ENCODE data around the gene NFKBIB. TPM values are rescaled to one million over a fixed set of nuclear protein-coding genes. Genes with fewer than 3 reads are reported as not detected.
"Not testable (repeated sequence)": the region's sequence is repeated elsewhere in the genome, so short reads cannot be mapped to it uniquely, and the experiment has no call there.

Gene NFKBIB
- total RNA-seq = 12.6 TPM
- 23.6 TPM for polyA plus RNA-seq
- long read RNA-seq, donor 1, partial matches to known transcripts = 0 of 1 reads
- long read RNA-seq, donor 1, other reads (novel, unspliced or antisense) = 0 of 1 reads
- long read RNA-seq, donor 2, transcript NFKBIB-201 (6 exons, 1,159 nt) = major isoform, 10 of 21 reads
- long read RNA-seq, donor 2, partial matches to known transcripts = 7 of 21 reads
- long read RNA-seq, donor 2, other reads (novel, unspliced or antisense) = 0 of 21 reads
- long read RNA-seq, donor 3, partial matches to known transcripts = 0 of 6 reads
- long read RNA-seq, donor 3, other reads (novel, unspliced or antisense) = 0 of 6 reads
- long read RNA-seq, donor 4, partial matches to known transcripts = 0 of 3 reads
- long read RNA-seq, donor 4, other reads (novel, unspliced or antisense) = 0 of 3 reads
- long read RNA-seq, donor 5, transcript NFKBIB-201 (6 exons, 1,159 nt) = major isoform, 6 of 9 reads
- long read RNA-seq, donor 5, partial matches to known transcripts = 0 of 9 reads
- long read RNA-seq, donor 5, other reads (novel, unspliced or antisense) = 0 of 9 reads
- long read RNA-seq, donor 6, partial matches to known transcripts = 0 of 3 reads
- long read RNA-seq, donor 6, other reads (novel, unspliced or antisense) = 0 of 3 reads
- long read RNA-seq, donor 7 = 0 reads
- long read RNA-seq, donor 8, partial matches to known transcripts = 0 of 3 reads
- long read RNA-seq, donor 8, other reads (novel, unspliced or antisense) = 0 of 3 reads
- long read RNA-seq, donor 9, partial matches to known transcripts = 0 of 10 reads
- long read RNA-seq, donor 9, other reads (novel, unspliced or antisense) = 6 of 10 reads
- long read RNA-seq, donor 10, partial matches to known transcripts = 0 of 5 reads
- long read RNA-seq, donor 10, other reads (novel, unspliced or antisense) = 0 of 5 reads

- peaks cover 6 to 31% of the 10 kb centered on the region in 2 donors for H3K4me1 ChIP-seq (ENCODE audit: control insufficient read depth in 2 of 2, insufficient read depth in 2 of 2, low read length in 2 of 2)
- peak; percentile 97 to 100 (median 99) for DNase-seq (ENCODE audit: low read depth in 6 of 9, low spot score in 9 of 9)
- no peaks in the 10 kb centered on the region for H3K27me3 ChIP-seq (ENCODE audit: control insufficient read depth in 2 of 2, insufficient read depth in 1 of 2, low read length in 1 of 2)
- peak within 1 kb of the TSS; percentile 84 for H3K4me3 ChIP-seq (ENCODE audit: low read length in 2 of 2)
- H3K36me3 ChIP-seq (ENCODE audit: control insufficient read depth in 2 of 2, insufficient read depth in 2 of 2, low read length in 1 of 2) = peaks cover 0 to 3% of the 10 kb centered on the region in 2 donors
- under 1% methylated on average over 64 of the region's 64 CpGs for WGBS
- peak within 1 kb of the TSS; percentile 71 to 78 for H3K27ac ChIP-seq (ENCODE audit: low read depth in 1 of 2, low read length in 1 of 2)
- peaks cover 0 to 5% of the 10 kb centered on the region in 2 donors for H3K9me3 ChIP-seq (ENCODE audit: control insufficient read depth in 2 of 2, insufficient read depth in 1 of 2, low read length in 1 of 2)
These were observed at the start of gene NFKBIB, which contains the start of gene SIRT2 for GRCh38 chr19:38899447-38900201. NFKBIB (plus strand) TSS chr19:38899969; CDS start chr19:38900033, 64 bp downstream. SIRT2 (minus strand) TSS chr19:38899618; CDS start chr19:38899521, 97 bp downstream.

- Histone ChIP-seq H3K27me3 (ENCODE audit: control insufficient read depth in 2 of 2, insufficient read depth in 1 of 2, low read length in 1 of 2) (peaks cover 0 to 4% of the 10 kb centered on the region in 2 donors), H3K9me3 (ENCODE audit: control insufficient read depth in 2 of 2, insufficient read depth in 1 of 2, low read length in 1 of 2) (peaks cover 0 to 3% of the 10 kb centered on the region in 2 donors), H3K27ac (ENCODE audit: low read depth in 1 of 2, low read length in 1 of 2) (peak overlapping the region; percentile 98 to 100), H3K4me3 (ENCODE audit: low read length in 2 of 2) (peak overlapping the region; percentile 75 to 95), H3K4me1 (ENCODE audit: control insufficient read depth in 2 of 2, insufficient read depth in 2 of 2, low read length in 2 of 2) (peaks cover 27 to 42% of the 10 kb centered on the region in 2 donors), H3K36me3 (ENCODE audit: control insufficient read depth in 2 of 2, insufficient read depth in 2 of 2, low read length in 1 of 2) (peaks cover 22 to 31% of the 10 kb centered on the region in 2 donors)
- under 1% methylated on average over 26 of the region's 26 CpGs for WGBS
- peak in 4 of 9 donors; percentile 99 to 100 (median 100) for DNase-seq (ENCODE audit: low read depth in 6 of 9, low spot score in 9 of 9)
These were observed 49.3 kb upstream of the NFKBIB start for GRCh38 chr19:38850436-38850975.

GRCh38 chr19:38850976-38851621 is 48.7 kb upstream of the NFKBIB start:
- H3K27me3 ChIP-seq (ENCODE audit: control insufficient read depth in 2 of 2, insufficient read depth in 1 of 2, low read length in 1 of 2) = peaks cover 0 to 4% of the 10 kb centered on the region in 2 donors
- peak overlapping the region; percentile 98 to 100 for H3K27ac ChIP-seq (ENCODE audit: low read depth in 1 of 2, low read length in 1 of 2)
- WGBS = 2% methylated on average over 40 of the region's 40 CpGs
- DNase-seq (ENCODE audit: low read depth in 6 of 9, low spot score in 9 of 9) = peak in 3 of 9 donors; percentile 37 to 68 (median 41)
- H3K4me1 ChIP-seq (ENCODE audit: control insufficient read depth in 2 of 2, insufficient read depth in 2 of 2, low read length in 2 of 2) = peaks cover 27 to 42% of the 10 kb centered on the region in 2 donors
- H3K4me3 ChIP-seq (ENCODE audit: low read length in 2 of 2) = peak overlapping the region; percentile 75 to 95
- H3K9me3 ChIP-seq (ENCODE audit: control insufficient read depth in 2 of 2, insufficient read depth in 1 of 2, low read length in 1 of 2) = peaks cover 0 to 3% of the 10 kb centered on the region in 2 donors
- peaks cover 16 to 25% of the 10 kb centered on the region in 2 donors for H3K36me3 ChIP-seq (ENCODE audit: control insufficient read depth in 2 of 2, insufficient read depth in 2 of 2, low read length in 1 of 2)

DNA sequence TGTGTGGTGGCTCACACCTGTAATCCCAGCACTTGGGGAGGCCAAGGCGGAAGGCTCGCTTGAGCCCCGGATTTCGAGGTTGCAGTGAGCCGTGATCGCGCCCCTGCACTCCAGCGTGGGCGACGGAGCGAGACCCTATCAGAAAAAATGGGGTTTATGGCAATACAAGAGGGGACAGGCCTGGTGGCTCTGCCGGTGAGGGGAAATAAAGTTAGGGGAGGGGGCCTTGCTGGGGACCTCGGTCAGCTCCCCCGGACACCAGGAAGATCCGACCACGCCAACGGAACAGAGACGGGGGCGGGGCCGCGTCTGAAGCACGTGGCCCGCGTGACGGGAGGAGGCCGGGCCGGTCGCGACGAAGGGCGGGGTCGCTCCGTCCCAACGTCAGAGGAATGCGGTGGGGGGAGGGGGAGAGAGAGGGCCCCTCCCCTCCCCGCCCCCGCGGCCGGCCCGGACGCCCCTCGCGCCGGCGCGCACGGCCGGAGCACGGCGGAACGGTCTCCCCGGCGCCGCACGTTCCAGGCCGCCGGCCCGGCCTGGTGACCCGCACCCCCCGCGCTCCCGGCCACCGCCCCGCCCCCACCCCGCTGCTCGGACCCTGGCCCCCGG is 48.0 kb upstream of the NFKBIB start:
- H3K36me3 ChIP-seq (ENCODE audit: control insufficient read depth in 2 of 2, insufficient read depth in 2 of 2, low read length in 1 of 2) = peaks cover 10 to 19% of the 10 kb centered on the region in 2 donors
- peaks cover 0 to 4% of the 10 kb centered on the region in 2 donors for H3K27me3 ChIP-seq (ENCODE audit: control insufficient read depth in 2 of 2, insufficient read depth in 1 of 2, low read length in 1 of 2)
- H3K4me1 ChIP-seq (ENCODE audit: control insufficient read depth in 2 of 2, insufficient read depth in 2 of 2, low read length in 2 of 2) = peaks cover 27 to 42% of the 10 kb centered on the region in 2 donors
- peak overlapping the region; percentile 98 to 100 for H3K27ac ChIP-seq (ENCODE audit: low read depth in 1 of 2, low read length in 1 of 2)
- WGBS = under 1% methylated on average over 67 of the region's 67 CpGs
- H3K4me3 ChIP-seq (ENCODE audit: low read length in 2 of 2) = peak overlapping the region; percentile 75 to 95
- H3K9me3 ChIP-seq (ENCODE audit: control insufficient read depth in 2 of 2, insufficient read depth in 1 of 2, low read length in 1 of 2) = peaks cover 0 to 3% of the 10 kb centered on the region in 2 donors
- DNase-seq (ENCODE audit: low read depth in 6 of 9, low spot score in 9 of 9) = peak in 7 of 9 donors; percentile 75 to 91 (median 78)

- Histone ChIP-seq H3K4me3 (ENCODE audit: low read length in 2 of 2) (peak overlapping the region; percentile 66 to 95), H3K36me3 (ENCODE audit: control insufficient read depth in 2 of 2, insufficient read depth in 2 of 2, low read length in 1 of 2) (peaks cover 3 to 12% of the 10 kb centered on the region in 2 donors), H3K9me3 (ENCODE audit: control insufficient read depth in 2 of 2, insufficient read depth in 1 of 2, low read length in 1 of 2) (peaks cover 0 to 3% of the 10 kb centered on the region in 2 donors), H3K27me3 (ENCODE audit: control insufficient read depth in 2 of 2, insufficient read depth in 1 of 2, low read length in 1 of 2) (peaks cover 0 to 4% of the 10 kb centered on the region in 2 donors), H3K4me1 (ENCODE audit: control insufficient read depth in 2 of 2, insufficient read depth in 2 of 2, low read length in 2 of 2) (peaks cover 27 to 39% of the 10 kb centered on the region in 2 donors), H3K27ac (ENCODE audit: low read depth in 1 of 2, low read length in 1 of 2) (peak overlapping the region; percentile 82 to 98)
- peak in 3 of 9 donors; percentile 27 to 53 (median 33) for DNase-seq (ENCODE audit: low read depth in 6 of 9, low spot score in 9 of 9)
- 5% methylated on average over 52 of the region's 52 CpGs for WGBS
These were observed 47.3 kb upstream of the NFKBIB start for GRCh38 chr19:38852231-38853044.

GRCh38 chr19:38853214-38853613 is 46.6 kb upstream of the NFKBIB start:
- Histone ChIP-seq H3K27ac (ENCODE audit: low read depth in 1 of 2, low read length in 1 of 2) (no peak overlapping the region), H3K4me1 (ENCODE audit: control insufficient read depth in 2 of 2, insufficient read depth in 2 of 2, low read length in 2 of 2) (peaks cover 21 to 34% of the 10 kb centered on the region in 2 donors), H3K4me3 (ENCODE audit: low read length in 2 of 2) (no peak overlapping the region), H3K9me3 (ENCODE audit: control insufficient read depth in 2 of 2, insufficient read depth in 1 of 2, low read length in 1 of 2) (peaks cover 0 to 3% of the 10 kb centered on the region in 2 donors), H3K36me3 (ENCODE audit: control insufficient read depth in 2 of 2, insufficient read depth in 2 of 2, low read length in 1 of 2) (peaks cover 0 to 7% of the 10 kb centered on the region in 2 donors), H3K27me3 (ENCODE audit: control insufficient read depth in 2 of 2, insufficient read depth in 1 of 2, low read length in 1 of 2) (peaks cover 0 to 4% of the 10 kb centered on the region in 2 donors)
- DNase-seq (ENCODE audit: low read depth in 6 of 9, low spot score in 9 of 9) = no peak
- WGBS = 96% methylated on average over 17 of the region's 17 CpGs

DNA sequence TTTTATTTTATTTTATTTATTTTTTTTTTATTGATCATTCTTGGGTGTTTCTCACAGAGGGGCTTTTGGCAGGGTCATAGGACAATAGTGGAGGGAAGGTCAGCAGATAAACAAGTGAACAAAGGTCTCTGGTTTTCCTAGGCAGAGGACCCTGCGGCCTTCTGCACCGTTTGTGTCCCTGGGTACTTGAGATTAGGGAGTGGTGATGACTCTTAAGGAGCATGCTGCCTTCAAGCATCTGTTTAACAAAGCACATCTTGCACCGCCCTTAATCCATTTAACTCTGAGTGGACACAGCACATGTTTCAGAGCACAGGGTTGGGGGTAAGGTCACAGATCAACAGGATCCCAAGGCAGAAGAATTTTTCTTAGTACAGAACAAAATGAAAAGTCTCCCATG is 44.8 kb upstream of the NFKBIB start:
- H3K27ac ChIP-seq (ENCODE audit: low read depth in 1 of 2, low read length in 1 of 2); DNase-seq (ENCODE audit: low read depth in 6 of 9, low spot score in 9 of 9); H3K36me3 ChIP-seq (ENCODE audit: control insufficient read depth in 2 of 2, insufficient read depth in 2 of 2, low read length in 1 of 2); H3K9me3 ChIP-seq (ENCODE audit: control insufficient read depth in 2 of 2, insufficient read depth in 1 of 2, low read length in 1 of 2); H3K4me3 ChIP-seq (ENCODE audit: low read length in 2 of 2); H3K27me3 ChIP-seq (ENCODE audit: control insufficient read depth in 2 of 2, insufficient read depth in 1 of 2, low read length in 1 of 2): not testable (repeated sequence)
- peaks cover 13 to 27% of the 10 kb centered on the region in 2 donors for H3K4me1 ChIP-seq (ENCODE audit: control insufficient read depth in 2 of 2, insufficient read depth in 2 of 2, low read length in 2 of 2)
- WGBS = 96% methylated on average over 3 of the region's 3 CpGs

Measured in thymus (tissue), 14 donors.